HG02763 (cell line): ENCODE data around the gene NUP50.

ENCODE experiments used
- ATAC-seq: cut with Tn5 transposase; IDR thresholded peaks from one replicate; pipeline ENCODE4 v1.9.1; 2021; ENCODE audit warnings: mild to moderate bottlenecking, moderate library complexity; ENCODE audit not compliant: unreplicated experiment

NUP50 gene

GRCh38 chr22:45192701-45193187, 29.0 kb downstream of the NUP50 start:
- ATAC-seq = no peak

- ATAC-seq = no peak
Measured at GRCh38 chr22:45194686-45195085, 31.0 kb downstream of the NUP50 start.

- no peak for ATAC-seq
Measured at GRCh38 chr22:45195616-45196015, 31.9 kb downstream of the NUP50 start.

GRCh38 chr22:45196308-45196707, 32.6 kb downstream of the NUP50 start:
- no peak for ATAC-seq

GRCh38 chr22:45196926-45197605, 33.3 kb downstream of the NUP50 start:
- ATAC-seq = no peak

GRCh38 chr22:45197606-45198462, 34.1 kb downstream of the NUP50 start:
- ATAC-seq = no peak

- ATAC-seq = no peak
Measured at GRCh38 chr22:45198463-45198795, 34.7 kb downstream of the NUP50 start.

GRCh38 chr22:45199723-45200122, 36.0 kb downstream of the NUP50 start:
- no peak for ATAC-seq

GRCh38 chr22:45200230-45200629, 36.5 kb downstream of the NUP50 start:
- no peak for ATAC-seq

- no peak for ATAC-seq
Measured at GRCh38 chr22:45200860-45201511, 37.3 kb downstream of the NUP50 start.

- no peak for ATAC-seq
Measured at GRCh38 chr22:45201678-45202332, 38.1 kb downstream of the NUP50 start.

GRCh38 chr22:45202333-45203149, 38.8 kb downstream of the NUP50 start:
- no peak for ATAC-seq

GRCh38 chr22:45203150-45203951, 39.6 kb downstream of the NUP50 start:
- no peak for ATAC-seq

GRCh38 chr22:45204241-45204640, 40.5 kb downstream of the NUP50 start:
- ATAC-seq = no peak

GRCh38 chr22:45204819-45205218, 41.1 kb downstream of the NUP50 start:
- no peak for ATAC-seq

GRCh38 chr22:45205276-45205925, 41.7 kb downstream of the NUP50 start:
- ATAC-seq = no peak

GRCh38 chr22:45206233-45206632, 42.5 kb downstream of the NUP50 start:
- ATAC-seq = no peak

- no peak for ATAC-seq
Measured at GRCh38 chr22:45207533-45207932, 43.8 kb downstream of the NUP50 start.
